ENCODE measurements around the gene XIRP1.

Gene XIRP1

GRCh38 chr3:39168156-39168780, 24.1 kb downstream of the XIRP1 start:
- H3K36me3 Mint-ChIP-seq = no peaks in the 10 kb centered on the region
- ATAC-seq (no peak), DNase-seq (ENCODE audit: low spot score in 2 of 2) (no peak)
- H3K9me3 Mint-ChIP-seq = no peaks in the 10 kb centered on the region
- peaks cover 6% of the 10 kb centered on the region for H3K4me1 Mint-ChIP-seq
- no peak overlapping the region for H3K27ac Mint-ChIP-seq
- H3K4me3 Mint-ChIP-seq = no peak overlapping the region

DNA sequence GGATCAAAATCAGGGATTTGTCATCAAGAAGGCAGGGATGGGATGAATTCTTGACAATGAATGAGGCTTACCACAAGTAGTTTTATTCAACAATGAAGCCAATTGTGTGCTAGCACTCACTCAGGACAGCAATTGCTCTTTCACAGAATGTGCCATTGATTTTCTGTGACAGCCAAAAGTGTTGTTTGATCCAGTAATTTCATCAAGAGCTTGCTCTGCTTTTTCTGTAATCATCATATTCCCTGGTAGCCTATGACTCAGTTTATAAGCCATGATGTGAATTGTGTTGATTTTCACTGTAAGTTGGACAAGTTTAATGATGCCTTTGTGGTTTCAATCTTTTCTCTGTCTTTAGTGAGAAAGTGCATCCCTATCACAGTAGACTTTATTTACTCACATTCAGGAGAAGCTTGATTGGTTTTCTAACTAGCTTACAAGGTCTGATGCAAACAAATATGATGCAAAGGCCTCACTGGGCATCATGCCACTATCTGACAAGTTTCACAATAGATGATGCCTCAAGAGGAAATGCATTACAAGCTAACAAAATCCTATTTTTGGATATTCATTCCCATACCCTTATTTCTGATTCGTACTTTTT, 25.4 kb downstream of the XIRP1 start:
- Mint-ChIP-seq H3K9me3 (no peaks in the 10 kb centered on the region), H3K4me3 (no peak overlapping the region), H3K27ac (no peak overlapping the region), H3K4me1 (no peaks in the 10 kb centered on the region), H3K36me3 (no peaks in the 10 kb centered on the region)
- ATAC-seq = no peak
- DNase-seq (ENCODE audit: low spot score in 2 of 2) = no peak

DNA sequence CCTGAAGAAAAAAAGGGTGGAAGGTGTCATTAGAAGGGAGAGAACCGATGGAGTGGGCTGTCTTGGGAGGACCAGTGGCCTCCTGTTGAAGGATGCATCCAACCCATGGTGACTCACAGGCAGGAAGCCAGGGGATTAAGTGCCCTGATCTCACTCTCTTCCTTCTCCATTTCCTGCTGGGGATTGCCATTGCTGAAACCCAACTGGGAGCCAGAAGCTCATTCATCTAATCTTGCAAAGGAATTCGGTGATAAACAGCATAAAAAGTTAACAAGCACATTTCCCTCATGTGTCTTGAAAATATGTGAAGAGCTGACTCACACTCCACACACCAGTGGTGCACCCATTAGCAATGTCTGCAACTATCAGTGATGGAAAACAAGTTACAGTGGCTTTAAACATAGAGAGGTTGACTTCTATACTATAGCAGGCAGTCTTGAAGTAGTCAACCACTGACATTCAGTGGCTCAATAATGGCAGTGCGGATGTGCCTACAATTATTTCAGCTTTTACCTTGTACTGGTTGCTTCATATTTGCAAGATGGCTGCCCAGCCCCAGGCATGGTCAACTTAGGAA, 26.2 kb downstream of the XIRP1 start:
- ATAC-seq (peak; percentile 42), DNase-seq (ENCODE audit: low spot score in 2 of 2) (no peak)
- Mint-ChIP-seq H3K36me3 (no peaks in the 10 kb centered on the region), H3K4me3 (no peak overlapping the region), H3K27ac (no peak overlapping the region), H3K9me3 (no peaks in the 10 kb centered on the region), H3K4me1 (no peaks in the 10 kb centered on the region)

GRCh38 chr3:39165518-39165917, 26.9 kb downstream of the XIRP1 start:
- ATAC-seq (no peak), DNase-seq (ENCODE audit: low spot score in 2 of 2) (no peak)
- no peaks in the 10 kb centered on the region for H3K9me3 Mint-ChIP-seq
- H3K4me1 Mint-ChIP-seq = no peaks in the 10 kb centered on the region
- no peaks in the 10 kb centered on the region for H3K36me3 Mint-ChIP-seq
- no peak overlapping the region for H3K4me3 Mint-ChIP-seq
- no peak overlapping the region for H3K27ac Mint-ChIP-seq

GRCh38 chr3:39164414-39164813, 28.0 kb downstream of the XIRP1 start:
- Mint-ChIP-seq H3K36me3 (no peaks in the 10 kb centered on the region), H3K27ac (peak overlapping the region; percentile 52), H3K9me3 (no peaks in the 10 kb centered on the region), H3K4me1 (no peaks in the 10 kb centered on the region), H3K4me3 (no peak overlapping the region)
- ATAC-seq (no peak), DNase-seq (ENCODE audit: low spot score in 2 of 2) (no peak)

DNA sequence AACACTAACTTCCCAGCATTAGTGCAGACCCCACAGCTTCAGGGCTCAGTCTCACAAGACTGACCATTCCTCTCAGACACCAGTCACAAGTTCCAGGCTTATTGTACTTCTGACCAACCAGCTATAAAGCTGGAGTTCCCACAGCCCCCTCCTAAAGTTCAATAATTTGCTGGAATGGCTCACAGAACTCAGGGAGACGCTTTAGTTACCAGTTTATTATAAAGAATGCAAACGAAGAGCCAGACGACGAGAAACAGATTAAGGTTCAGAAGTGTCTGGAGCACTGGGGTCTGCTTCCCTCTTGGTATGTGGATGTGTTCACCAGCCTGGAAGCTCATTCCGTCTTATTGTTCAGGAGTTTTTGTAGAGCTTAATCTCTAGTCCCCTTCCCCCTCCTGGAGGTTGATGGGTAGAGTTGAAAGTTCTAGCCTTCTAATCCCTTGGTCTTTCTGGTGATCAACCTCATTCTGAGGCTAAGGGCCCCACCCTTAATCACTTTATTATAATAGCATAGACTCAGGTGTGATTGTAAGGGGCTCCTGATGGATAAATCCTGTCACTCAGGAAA, 34.2 kb downstream of the XIRP1 start:
- ATAC-seq (no peak), DNase-seq (ENCODE audit: low spot score in 2 of 2) (no peak)
- H3K27ac Mint-ChIP-seq = no peak overlapping the region
- peaks cover 23% of the 10 kb centered on the region for H3K4me1 Mint-ChIP-seq
- peaks cover 11% of the 10 kb centered on the region for H3K36me3 Mint-ChIP-seq
- no peaks in the 10 kb centered on the region for H3K9me3 Mint-ChIP-seq
- H3K4me3 Mint-ChIP-seq = no peak overlapping the region

DNA sequence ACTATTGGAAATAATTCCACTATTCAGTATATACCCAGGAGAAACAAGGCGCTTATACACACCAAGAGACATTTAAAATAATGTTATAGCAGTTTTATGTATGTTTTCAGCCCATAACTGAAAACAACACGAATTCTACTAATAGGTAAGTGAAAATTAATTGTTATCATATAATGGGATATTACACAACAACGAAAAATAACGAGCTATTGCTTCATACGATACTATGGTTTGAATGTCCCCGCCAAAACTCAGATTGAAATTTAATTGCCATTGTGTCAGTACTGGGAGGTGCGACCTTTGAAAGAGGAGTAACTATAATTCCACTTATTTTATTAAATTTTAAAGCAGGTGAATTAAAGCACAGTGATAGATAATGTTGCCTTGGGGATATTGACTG, 35.0 kb downstream of the XIRP1 start:
- Mint-ChIP-seq H3K36me3 (peaks cover 17% of the 10 kb centered on the region), H3K27ac (no peak overlapping the region), H3K4me3 (no peak overlapping the region), H3K4me1 (peaks cover 27% of the 10 kb centered on the region), H3K9me3 (no peaks in the 10 kb centered on the region)
- ATAC-seq (no peak), DNase-seq (ENCODE audit: low spot score in 2 of 2) (no peak)

DNA sequence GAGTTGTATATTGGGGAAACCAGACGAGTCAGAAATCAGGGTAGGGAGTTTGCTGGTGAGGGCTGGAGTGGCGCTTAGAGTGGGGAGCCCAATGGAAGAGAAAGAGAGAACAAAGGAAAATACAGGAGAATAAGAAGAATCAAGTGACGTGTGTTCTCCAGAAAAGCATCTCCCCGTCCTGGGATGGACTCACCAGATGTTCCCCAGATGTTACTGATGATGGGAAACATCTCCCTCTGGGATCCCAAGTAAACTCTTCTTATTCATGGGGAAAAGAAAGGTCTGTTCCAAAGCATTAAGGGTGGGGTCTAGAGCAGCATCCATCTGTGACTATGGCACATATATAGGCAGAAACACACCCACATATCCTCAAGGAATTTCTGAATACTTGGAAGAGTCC, 36.0 kb downstream of the XIRP1 start:
- no peak overlapping the region for H3K4me3 Mint-ChIP-seq
- H3K27ac Mint-ChIP-seq = no peak overlapping the region
- no peak for ATAC-seq
- H3K4me1 Mint-ChIP-seq = peaks cover 37% of the 10 kb centered on the region
- no peak for DNase-seq (ENCODE audit: low spot score in 2 of 2)
- peaks cover 27% of the 10 kb centered on the region for H3K36me3 Mint-ChIP-seq
- no peaks in the 10 kb centered on the region for H3K9me3 Mint-ChIP-seq

GRCh38 chr3:39154280-39155021, 37.9 kb downstream of the XIRP1 start:
- Mint-ChIP-seq H3K9me3 (no peaks in the 10 kb centered on the region), H3K27ac (peak overlapping the region; percentile 93), H3K4me1 (peaks cover 56% of the 10 kb centered on the region), H3K36me3 (peaks cover 46% of the 10 kb centered on the region), H3K4me3 (peak overlapping the region; percentile 96)
- no peak for ATAC-seq
- DNase-seq (ENCODE audit: low spot score in 2 of 2) = no peak

DNA sequence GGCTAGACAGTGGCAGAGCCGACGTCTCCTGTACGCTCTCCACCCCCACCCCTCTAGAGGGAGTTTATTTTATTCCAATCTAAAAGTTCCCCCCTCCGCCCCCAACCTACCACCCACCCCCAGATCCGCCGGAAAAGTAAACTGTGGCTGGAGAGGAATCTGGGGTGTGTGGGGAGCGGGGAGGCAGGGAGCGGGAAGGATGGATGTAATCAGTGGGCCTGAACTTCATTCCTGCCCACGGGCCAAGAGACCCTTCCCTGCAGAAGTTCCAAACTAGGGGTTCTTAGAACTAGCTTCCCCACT, 38.5 kb downstream of the XIRP1 start:
- peaks cover 52% of the 10 kb centered on the region for H3K36me3 Mint-ChIP-seq
- no peak for ATAC-seq
- H3K27ac Mint-ChIP-seq = peak overlapping the region; percentile 93
- no peaks in the 10 kb centered on the region for H3K9me3 Mint-ChIP-seq
- H3K4me3 Mint-ChIP-seq = peak overlapping the region; percentile 96
- DNase-seq (ENCODE audit: low spot score in 2 of 2) = no peak
- H3K4me1 Mint-ChIP-seq = peaks cover 62% of the 10 kb centered on the region

GRCh38 chr3:39150803-39151631, 41.4 kb downstream of the XIRP1 start:
- H3K4me3 Mint-ChIP-seq = peak overlapping the region; percentile 96

DNA sequence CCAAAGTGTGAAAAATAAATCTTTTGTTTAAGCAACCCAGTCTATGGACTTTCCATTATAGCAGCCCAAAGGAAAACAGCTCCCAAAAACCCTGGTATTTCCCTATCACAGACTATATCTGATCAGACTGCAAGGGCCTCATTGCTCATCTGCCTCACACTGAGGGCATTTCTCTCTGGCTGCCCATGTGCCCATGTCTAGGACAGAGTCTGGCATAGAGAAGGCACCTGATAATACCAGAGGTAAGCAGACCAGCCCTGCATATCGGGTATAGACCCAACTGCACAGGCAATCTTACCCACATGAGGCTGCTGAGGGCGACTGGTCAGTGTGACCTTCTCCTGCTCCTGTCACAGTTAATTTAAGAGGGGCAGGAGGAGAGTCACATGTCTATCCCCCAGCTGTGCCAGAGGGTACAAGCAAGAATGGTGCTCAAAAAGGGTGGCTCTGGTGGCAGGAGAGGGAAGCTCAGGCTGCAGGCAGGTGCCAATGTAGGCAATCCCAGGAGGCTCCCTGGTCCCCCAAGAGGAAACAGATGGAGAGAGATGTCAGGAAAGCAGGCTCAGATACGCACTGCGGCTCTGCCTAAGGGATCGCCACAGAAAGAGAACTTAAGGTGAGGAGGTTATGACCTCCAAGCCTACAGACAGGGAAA, 42.1 kb downstream of the XIRP1 start:
- no peaks in the 10 kb centered on the region for H3K9me3 Mint-ChIP-seq
- peak overlapping the region; percentile 96 for H3K4me3 Mint-ChIP-seq
- peak overlapping the region; percentile 100 for H3K27ac Mint-ChIP-seq
- peaks cover 88% of the 10 kb centered on the region for H3K36me3 Mint-ChIP-seq
- DNase-seq (ENCODE audit: low spot score in 2 of 2) (no peak), ATAC-seq (no peak)
- peaks cover 83% of the 10 kb centered on the region for H3K4me1 Mint-ChIP-seq

More at GRCh38 chr3:39150803-39151631, 41.4 kb downstream of the XIRP1 start:
- peaks cover 81% of the 10 kb centered on the region for H3K36me3 Mint-ChIP-seq
- H3K27ac Mint-ChIP-seq = peak overlapping the region; percentile 100
- ATAC-seq (no peak), DNase-seq (ENCODE audit: low spot score in 2 of 2) (peak in 1 of 2 donors; percentile 75)
- H3K4me1 Mint-ChIP-seq = peaks cover 87% of the 10 kb centered on the region
- H3K9me3 Mint-ChIP-seq = no peaks in the 10 kb centered on the region

- ATAC-seq (no peak), DNase-seq (ENCODE audit: low spot score in 2 of 2) (no peak)
- Mint-ChIP-seq H3K4me3 (peak overlapping the region; percentile 96), H3K4me1 (peaks cover 79% of the 10 kb centered on the region), H3K9me3 (no peaks in the 10 kb centered on the region), H3K27ac (peak overlapping the region; percentile 100), H3K36me3 (peaks cover 90% of the 10 kb centered on the region)
Observed at GRCh38 chr3:39149498-39150147, 42.8 kb downstream of the XIRP1 start.

DNA sequence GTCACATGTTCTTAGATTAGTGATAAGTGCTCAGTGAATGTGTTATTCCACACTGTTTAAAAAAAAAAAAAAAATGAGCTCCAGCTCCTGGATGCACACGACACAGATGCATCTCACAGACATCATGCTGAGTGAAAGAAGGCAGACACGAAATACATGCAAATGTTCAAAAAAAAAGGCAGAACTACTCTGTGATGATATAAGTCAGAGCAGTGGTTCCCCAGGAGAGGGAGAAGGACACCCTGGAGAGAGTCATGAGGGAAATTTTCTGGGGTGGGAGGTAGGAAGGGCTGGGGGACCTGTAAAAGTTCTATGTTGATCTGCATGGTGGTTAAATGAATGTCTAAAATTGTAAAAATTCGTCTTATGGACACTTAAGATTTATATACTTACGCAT, 43.3 kb downstream of the XIRP1 start:
- no peak for DNase-seq (ENCODE audit: low spot score in 2 of 2)
- Mint-ChIP-seq H3K27ac (peak overlapping the region; percentile 100), H3K4me3 (peak overlapping the region; percentile 96), H3K9me3 (no peaks in the 10 kb centered on the region), H3K36me3 (peaks cover 90% of the 10 kb centered on the region), H3K4me1 (peaks cover 79% of the 10 kb centered on the region)
- no peak for ATAC-seq

All from stimulated activated effector memory CD8-positive, alpha-beta T cell treated with anti-CD3 and anti-CD28 coated beads, Interleukin-12 subunit alpha, Interleukin-12 subunit beta, amount 100 ng/mL, for 72 hours (primary cell).